Epithelial cell of prostate (primary cell): ENCODE data around the gene CYP46A1.
"Not testable (repeated sequence)": the region's sequence is repeated elsewhere in the genome, so short reads cannot be mapped to it uniquely, and the experiment has no call there.

Source experiments
- DNase-seq: peaks from one replicate; pipeline ENCODE4 v3.0.0-alpha.2; 2011; ENCODE audit warnings: low read depth, low spot score
- H3K27ac ChIP-seq: fragments of 450-650 bp; 2 replicates; pipeline ENCODE4 v1.5.1; 2017; ENCODE audit warnings: mild to moderate bottlenecking

Gene CYP46A1

DNA sequence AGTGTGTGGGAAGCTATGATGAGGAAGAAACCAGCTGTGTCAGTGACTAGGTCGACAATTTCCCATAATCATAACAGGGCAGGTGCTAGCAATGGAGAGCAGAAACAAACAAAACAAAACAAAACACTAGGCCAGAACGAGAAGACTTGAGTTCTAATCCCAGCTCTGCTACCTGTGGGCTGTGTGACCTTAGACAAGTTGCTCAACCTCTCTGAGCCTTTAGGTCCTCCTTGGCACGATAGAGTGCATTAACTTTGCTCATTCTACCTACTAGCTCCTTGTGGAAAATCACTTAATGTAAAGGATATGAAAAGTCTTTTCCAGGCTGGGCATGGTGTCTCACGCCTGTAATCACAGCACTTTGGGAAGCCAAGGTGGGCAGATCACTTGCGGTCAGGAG is 27.9 kb upstream of the CYP46A1 start:
- no peak overlapping the region for H3K27ac ChIP-seq
- DNase-seq = no peak

GRCh38 chr14:99657645-99658155 is 26.4 kb upstream of the CYP46A1 start:
- no peak overlapping the region for H3K27ac ChIP-seq
- no peak for DNase-seq

DNA sequence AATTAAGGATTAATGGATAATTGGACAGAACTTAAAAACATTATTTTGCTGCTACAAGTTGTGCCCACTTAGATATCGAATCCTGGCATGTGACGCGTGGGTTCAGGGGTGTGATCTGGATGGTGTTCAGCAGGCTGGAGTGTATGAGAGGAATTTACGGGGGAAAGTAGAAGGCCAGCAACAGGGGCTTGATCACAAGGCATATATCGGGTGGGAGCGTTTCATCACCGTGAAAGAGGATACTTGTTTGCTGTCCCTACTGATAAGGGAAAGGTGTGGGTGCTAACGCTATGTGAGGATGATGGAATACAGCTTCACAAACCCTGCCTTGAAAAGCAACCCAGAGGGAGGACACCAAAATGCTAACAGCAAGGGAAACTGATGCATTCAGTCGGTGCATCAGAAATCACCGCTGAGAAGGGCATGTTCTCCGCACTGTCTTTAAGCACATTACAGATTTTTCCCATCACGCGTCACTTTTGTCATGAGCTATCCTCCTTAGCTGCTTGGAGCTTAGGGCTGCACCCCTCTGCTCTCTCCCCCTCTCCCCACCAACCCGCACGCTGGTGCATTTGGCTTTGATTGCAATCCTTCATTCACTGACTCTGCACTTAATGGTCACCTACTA is 25.8 kb upstream of the CYP46A1 start:
- no peak overlapping the region for H3K27ac ChIP-seq
- no peak for DNase-seq

DNA sequence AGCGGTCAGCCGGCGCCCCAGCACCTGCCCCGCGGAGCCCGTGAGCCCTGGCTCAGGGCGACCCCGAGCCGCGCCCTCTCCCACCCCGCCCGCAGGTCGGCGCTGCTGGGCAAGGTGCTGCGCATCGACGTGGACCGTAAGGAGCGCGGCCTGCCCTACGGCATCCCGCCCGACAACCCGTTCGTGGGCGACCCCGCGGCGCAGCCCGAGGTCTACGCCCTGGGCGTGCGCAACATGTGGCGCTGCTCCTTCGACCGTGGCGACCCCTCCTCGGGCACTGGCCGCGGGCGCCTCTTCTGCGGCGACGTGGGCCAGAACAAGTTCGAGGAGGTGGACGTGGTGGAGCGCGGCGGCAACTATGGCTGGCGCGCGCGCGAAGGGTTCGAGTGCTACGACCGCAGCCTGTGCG is 24.8 kb upstream of the CYP46A1 start:
- DNase-seq = no peak

GRCh38 chr14:99660006-99660566 is 24.0 kb upstream of the CYP46A1 start:
- H3K27ac ChIP-seq = no peak overlapping the region
- DNase-seq = no peak

More for the DNA sequence above, 24.8 kb upstream of the CYP46A1 start:
- H3K27ac ChIP-seq = no peak overlapping the region

DNA sequence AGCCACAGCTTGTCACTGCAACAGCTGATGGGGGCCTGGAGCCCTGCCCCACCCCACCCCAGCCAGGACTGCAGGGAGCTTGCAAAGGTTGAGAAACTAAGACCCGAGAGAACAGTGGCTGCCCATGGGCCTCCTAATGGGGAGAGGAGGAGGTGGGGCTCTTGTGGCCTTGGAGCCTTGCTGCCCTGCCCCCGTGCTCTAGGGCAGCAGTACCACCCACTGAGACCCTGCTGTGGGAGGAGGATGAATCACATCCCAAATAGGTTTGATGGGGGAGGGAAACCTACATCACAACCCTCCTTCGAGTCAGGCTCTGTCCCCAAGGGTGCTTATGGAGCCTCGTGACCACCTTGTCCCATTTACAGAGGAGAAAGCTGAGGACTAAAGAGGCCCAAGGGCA is 23.3 kb upstream of the CYP46A1 start:
- H3K27ac ChIP-seq = no peak overlapping the region
- DNase-seq = no peak

- not testable (repeated sequence) for H3K27ac ChIP-seq, DNase-seq
Measured at GRCh38 chr14:99661206-99661605, 22.9 kb upstream of the CYP46A1 start.

GRCh38 chr14:99662846-99663245 is 21.3 kb upstream of the CYP46A1 start:
- H3K27ac ChIP-seq = no peak overlapping the region
- no peak for DNase-seq

DNA sequence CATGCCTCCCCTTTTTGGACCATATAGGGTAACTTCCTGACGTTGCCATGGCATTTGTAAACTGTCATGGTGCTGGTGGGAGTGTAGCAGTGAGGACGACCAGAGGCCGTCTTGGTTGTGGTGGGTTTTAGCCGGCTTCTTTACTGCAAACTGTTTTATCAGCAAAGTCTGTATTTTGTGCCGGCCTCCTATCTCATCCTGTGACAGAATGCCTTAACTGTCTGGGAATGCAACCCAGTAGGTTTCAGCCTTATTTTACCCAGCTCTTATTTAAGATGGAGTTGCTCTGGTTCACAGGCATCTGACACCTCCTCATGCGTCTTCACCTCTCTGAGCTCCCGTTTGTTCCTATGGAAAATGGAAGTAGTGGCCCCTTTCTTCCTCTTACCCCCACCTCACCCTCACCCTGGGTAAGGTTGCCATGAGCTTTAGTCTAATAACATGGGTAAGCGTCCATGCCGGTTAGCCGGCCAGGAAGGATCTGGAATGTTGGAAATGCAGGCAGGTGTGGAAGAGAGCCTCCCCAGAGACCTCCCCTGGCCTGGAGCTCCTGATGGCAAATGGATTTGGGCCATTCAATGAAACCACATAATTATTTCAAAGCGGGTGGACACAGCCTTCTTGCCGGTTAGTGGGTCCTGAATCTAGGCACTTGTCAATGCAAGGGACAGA is 20.6 kb upstream of the CYP46A1 start:
- no peak for DNase-seq
- H3K27ac ChIP-seq = no peak overlapping the region

DNA sequence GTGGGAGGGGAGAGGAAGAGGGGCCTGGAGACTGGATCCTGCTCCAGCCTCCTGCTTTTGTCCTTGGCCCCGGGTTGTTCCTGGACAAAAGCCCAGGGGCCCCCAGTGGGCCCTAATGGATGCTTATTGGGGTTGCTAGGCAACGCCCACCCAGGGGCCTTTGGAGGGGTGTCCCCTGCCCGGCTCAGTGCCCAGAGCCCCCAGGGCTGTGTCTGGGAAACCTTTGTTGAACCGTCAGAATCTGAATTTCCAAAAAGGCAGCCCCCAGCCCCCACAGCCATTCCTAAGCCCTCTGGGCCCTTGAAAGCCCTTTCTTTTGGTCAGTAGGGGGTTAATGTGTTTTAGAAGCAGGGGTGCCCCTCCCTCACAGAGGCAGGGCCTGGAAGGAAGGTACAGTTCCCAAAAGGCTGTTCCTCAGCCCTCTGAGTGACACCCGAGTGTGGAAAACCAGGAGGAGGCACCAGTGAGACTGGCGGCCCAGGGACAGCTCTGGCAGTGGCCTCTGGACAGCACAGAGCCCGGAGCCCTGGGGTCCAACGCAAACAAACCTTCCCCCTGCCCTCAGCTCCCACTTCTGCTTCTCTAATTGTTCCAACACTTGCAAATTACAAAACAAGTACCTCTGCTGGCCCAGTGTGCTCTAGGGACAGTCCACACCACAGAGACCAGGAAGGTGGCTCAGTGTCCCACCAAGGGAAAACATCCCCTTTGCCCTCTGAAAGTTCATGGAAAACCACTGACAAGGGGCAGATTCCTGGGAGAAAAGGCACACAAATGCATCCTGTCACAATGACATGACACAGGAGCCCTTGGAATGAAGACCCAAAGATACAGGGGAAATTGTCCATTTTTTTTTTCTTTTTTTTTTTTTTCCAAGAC is 19.8 kb upstream of the CYP46A1 start:
- no peak overlapping the region for H3K27ac ChIP-seq
- no peak for DNase-seq

- no peak for DNase-seq
- H3K27ac ChIP-seq = no peak overlapping the region
Measured at GRCh38 chr14:99664937-99665273, 19.2 kb upstream of the CYP46A1 start.

DNA sequence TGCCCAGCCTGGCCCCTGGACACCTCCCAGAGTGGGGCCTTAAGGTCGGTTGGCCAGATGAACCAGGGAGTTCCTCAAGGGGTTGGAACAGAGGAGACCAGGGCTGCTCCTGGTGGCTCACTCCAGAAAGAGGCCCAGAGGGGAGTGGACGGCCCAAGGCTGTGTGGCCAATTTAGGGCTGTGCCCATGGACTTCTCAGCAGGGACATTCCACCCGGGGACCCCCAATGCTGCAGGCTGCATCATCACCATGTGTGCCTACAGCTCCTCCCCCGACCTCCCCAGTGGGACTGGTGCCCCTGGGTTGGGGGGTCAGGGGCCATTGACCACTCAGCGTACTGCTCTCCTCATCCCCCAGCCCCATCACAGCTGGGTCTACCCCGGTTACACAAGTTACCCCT is 17.6 kb upstream of the CYP46A1 start:
- no peak overlapping the region for H3K27ac ChIP-seq
- DNase-seq = no peak

GRCh38 chr14:99667045-99667444 is 17.1 kb upstream of the CYP46A1 start:
- no peak for DNase-seq
- no peak overlapping the region for H3K27ac ChIP-seq

DNA sequence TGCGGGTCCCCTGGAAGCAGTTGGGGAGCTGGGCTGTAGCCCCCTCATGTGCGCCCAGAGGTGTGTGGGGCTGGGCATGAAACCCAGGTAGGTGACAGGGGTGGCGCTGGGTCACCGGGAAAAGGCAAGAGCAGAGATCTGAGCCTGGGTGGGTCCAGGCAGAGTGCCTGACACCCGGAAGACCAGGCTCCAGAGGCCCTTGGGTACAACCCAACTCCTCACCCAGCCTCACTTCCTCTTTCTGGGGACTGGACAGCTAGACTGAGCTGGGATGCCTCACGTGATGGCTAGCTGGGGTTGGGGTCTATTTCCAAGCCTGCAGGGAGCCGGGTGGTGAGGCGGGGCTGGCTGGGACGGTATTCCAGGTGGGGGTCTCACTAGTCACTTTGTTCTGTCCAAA is 16.3 kb upstream of the CYP46A1 start:
- no peak overlapping the region for H3K27ac ChIP-seq
- DNase-seq = no peak

- no peak overlapping the region for H3K27ac ChIP-seq
- DNase-seq = no peak
Measured at GRCh38 chr14:99668307-99669295, 15.5 kb upstream of the CYP46A1 start.

- no peak for DNase-seq
- no peak overlapping the region for H3K27ac ChIP-seq
Measured at GRCh38 chr14:99670361-99671234, 13.5 kb upstream of the CYP46A1 start.

DNA sequence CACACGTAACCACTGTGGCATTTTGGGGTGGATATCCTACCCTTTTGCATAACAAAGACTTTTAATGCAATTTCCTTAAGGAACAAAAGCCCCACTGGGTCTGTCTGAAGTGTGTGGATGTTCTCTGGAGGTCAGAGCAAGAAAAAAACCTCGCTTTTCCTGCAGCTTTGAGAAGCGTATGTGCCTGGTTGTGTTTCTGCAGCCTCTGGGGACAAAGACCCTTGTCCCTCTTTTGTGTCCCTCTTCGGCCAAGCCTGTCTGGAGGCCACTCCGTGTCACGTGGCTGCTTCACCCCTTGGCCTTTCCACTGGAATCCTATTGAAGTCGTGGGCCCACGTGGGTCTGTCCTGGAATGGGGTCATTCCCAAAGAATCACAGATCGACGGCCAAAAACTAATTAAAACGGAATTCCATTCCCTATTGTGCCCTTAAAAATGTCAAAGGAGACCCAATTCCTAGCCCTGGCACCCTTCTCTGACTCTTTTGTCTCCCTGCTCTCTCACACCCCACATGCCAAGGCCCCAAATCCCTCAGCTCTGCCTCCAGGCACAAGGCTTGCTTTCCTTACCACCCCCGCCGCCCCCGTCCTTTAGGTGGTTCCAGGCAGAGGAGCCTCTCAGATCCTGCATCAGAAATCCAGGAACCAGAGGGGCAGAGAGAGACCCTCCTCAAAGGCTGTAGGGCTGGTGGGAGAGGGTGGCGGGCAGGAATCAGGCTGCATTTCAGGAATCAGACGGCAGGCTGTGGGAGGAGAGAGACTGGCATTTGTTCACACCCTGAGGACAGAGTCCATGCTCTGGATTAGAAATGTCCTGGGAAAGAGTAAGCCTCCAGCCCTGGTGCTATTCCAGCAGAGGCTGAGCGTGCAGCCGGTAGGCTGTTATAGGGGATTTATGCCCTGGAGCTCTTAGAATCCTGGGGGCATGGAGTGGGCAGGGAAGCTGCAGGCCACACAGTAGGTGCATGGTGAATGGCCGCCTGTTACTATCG is 12.6 kb upstream of the CYP46A1 start:
- DNase-seq = no peak
- no peak overlapping the region for H3K27ac ChIP-seq
